Smooth muscle cell (in vitro differentiated cells): ENCODE results near the gene DSCAM. TPM values are rescaled to one million over a fixed set of nuclear protein-coding genes. Genes with fewer than 3 reads are reported as not detected.

Experiments used
- microRNA-seq: library from miRNA; unstranded; fragments of <30 nt; microRNA quantifications from one replicate; pipeline ENCODE4, GENCODE V29; 2016; ENCODE audit warnings: borderline number of aligned reads
- polyA plus RNA-seq: library from polyadenylated mRNA; unstranded; fragments of >200 nt; fragmentation: Nextera tagmentation; extraction: Ambion mirVana; gene quantifications from 2 replicates; pipeline ENCODE4 v1.2.1, GENCODE V29; 2016
- small RNA-seq: library from RNA; depleted of rRNA; stranded (forward); fragments of <200 nt; gene quantifications from one replicate; pipeline ENCODE3, GENCODE V24; 2014
- total RNA-seq: library from RNA; depleted of rRNA; stranded (reverse); fragments of >200 nt; gene quantifications from 2 replicates; pipeline ENCODE4 v1.2.3, GENCODE V29; 2014

DSCAM gene
- total and polyA plus RNA-seq, 2 experiments from 2014 or later, result not detected

Small RNAs within 50 kb of the gene (microRNA-seq; reads per million reads assigned to microRNA genes)
- gene MIR4760, result not detected

Small RNAs within 50 kb of the gene (small RNA-seq; reads per million reads assigned to genes)
- gene MIR4760 (not detected), gene RF00432 (not detected)
